ENCODE results near the gene KCNMA1. TPM values are rescaled to one million over a fixed set of nuclear protein-coding genes. Genes with fewer than 3 reads are reported as not detected.

The KCNMA1 gene
- total RNA-seq, 2 experiments from 2014 or later, result 0.55 to 1.5 TPM

DNA sequence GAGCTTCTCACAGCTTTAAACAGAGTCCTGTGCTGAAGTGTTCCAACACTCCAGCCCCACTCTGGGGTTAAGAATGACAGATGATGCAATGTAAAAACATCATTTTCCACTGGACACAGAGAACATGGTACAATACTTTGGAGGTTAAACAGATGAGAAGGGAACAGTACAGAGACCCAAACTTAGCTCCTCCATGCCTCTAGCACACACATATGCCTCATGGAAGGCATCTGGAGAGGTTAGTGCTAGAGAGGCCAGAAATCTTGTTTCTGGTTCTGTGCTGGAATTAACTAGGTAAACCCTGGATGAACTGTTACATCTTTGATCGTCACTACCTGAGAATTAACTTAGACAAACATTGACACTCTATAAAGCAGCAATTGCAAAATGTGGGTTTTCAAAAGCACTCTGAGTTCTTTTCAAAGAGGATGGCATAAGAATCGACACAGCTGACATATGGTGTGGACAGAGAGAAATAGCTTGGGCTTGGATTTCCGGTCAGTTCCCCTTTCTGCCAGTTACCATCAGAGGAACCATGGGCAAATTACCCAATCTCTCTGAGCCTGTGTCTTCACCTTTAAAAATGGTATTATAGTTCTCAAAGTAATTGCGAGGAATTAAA lies 81.9 kb downstream of the KCNMA1 start:
- CTCF ChIA-PET, result interaction anchor here (1.4 kb wide), 1 partner anchor 12 kb away, joined by 3 read pairs; no protein-coding TSS in a partner anchor
- Mint-ChIP-seq H3K36me3 (no peaks in the 10 kb centered on the region), H3K9me3 (ENCODE audit: low read depth) (no peaks in the 10 kb centered on the region), H3K4me3 (no peak overlapping the region), H3K27ac (no peak overlapping the region), H3K4me1 (peaks cover 12% of the 10 kb centered on the region), H3K27me3 (peaks cover 9% of the 10 kb centered on the region)
- no peak for DNase-seq
- ATAC-seq, result no peak

DNA sequence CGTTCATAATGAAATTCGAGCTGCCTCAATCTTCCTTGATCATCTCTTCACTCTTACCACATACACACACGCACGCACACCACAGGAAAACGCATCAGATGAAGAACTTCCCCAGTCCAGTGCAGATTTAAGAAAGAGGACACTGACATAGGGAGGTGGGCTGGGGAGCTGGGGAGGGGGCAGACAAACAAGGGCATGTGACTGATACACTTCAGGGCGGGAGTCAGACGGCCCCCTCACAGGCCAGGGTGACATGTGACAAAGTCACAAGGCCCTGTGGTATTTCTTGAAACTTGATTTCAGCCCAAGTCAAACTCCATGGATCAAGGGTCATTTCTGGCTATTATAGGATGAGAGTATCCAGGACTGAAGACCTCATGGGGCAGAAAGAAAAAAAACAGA lies 82.6 kb downstream of the KCNMA1 start:
- DNase-seq (peak; percentile 48), ATAC-seq (peak; percentile 45)
- CTCF ChIA-PET, result interaction anchor here (1.4 kb wide), 1 partner anchor 11 kb away, joined by 3 read pairs; no protein-coding TSS in a partner anchor
- H3K4me1 Mint-ChIP-seq, result peaks cover 12% of the 10 kb centered on the region
- no peak overlapping the region for H3K4me3 Mint-ChIP-seq
- H3K9me3 Mint-ChIP-seq (ENCODE audit: low read depth), result no peaks in the 10 kb centered on the region
- H3K27ac Mint-ChIP-seq, result no peak overlapping the region
- peaks cover 11% of the 10 kb centered on the region for H3K27me3 Mint-ChIP-seq
- H3K36me3 Mint-ChIP-seq, result no peaks in the 10 kb centered on the region

DNA sequence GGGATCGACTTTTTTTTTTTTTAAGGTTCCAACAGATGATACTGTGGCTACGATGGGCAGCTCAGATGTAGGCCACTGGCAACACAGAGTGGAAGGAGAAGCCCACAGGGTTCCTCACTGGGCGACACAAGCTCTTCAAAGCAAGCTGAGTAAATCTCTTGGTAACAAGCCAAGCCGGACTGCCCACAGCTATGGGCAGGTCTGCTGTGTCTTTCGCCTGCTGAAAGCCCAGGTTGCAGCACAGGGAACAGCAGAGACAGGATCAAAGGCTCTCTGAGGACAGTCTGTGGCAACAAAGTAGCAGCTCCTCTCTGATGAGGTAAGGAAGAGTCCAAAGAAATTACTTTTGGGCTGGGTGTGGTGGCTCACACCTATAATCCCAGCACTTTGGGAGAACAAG lies 83.6 kb downstream of the KCNMA1 start:
- no peak overlapping the region for H3K4me3 Mint-ChIP-seq
- peaks cover 12% of the 10 kb centered on the region for H3K4me1 Mint-ChIP-seq
- peaks cover 14% of the 10 kb centered on the region for H3K27me3 Mint-ChIP-seq
- H3K36me3 Mint-ChIP-seq, result no peaks in the 10 kb centered on the region
- DNase-seq, result no peak
- no peak overlapping the region for H3K27ac Mint-ChIP-seq
- no peaks in the 10 kb centered on the region for H3K9me3 Mint-ChIP-seq (ENCODE audit: low read depth)
- no peak for ATAC-seq
- CTCF ChIA-PET, result interaction anchor here (0.7 kb wide), 1 partner anchor 1638 kb away, joined by 3 read pairs; no protein-coding TSS in a partner anchor

DNA sequence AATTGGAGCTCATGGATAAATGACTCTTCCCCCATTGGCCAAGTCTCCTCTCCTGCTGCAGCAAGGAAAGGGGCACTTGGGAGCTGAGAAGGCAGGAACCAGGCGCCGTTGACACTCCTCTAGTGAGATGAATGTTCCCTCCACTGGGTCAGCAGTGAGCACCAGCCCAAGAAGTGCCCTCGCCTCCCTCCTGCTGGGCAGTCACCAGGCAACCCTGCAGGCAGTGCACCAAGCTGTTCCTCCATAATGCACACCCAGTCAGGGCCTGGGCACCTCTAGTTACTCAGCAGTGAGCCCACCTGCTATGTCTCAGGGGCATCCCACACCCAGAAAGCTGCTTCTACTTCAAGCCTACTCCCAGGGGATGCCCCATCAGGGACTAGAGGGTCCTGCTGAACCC lies 84.3 kb downstream of the KCNMA1 start:
- Mint-ChIP-seq H3K4me1 (peaks cover 12% of the 10 kb centered on the region), H3K27ac (no peak overlapping the region), H3K4me3 (no peak overlapping the region), H3K9me3 (ENCODE audit: low read depth) (no peaks in the 10 kb centered on the region), H3K36me3 (no peaks in the 10 kb centered on the region), H3K27me3 (peaks cover 14% of the 10 kb centered on the region)
- CTCF ChIA-PET, result no interaction called here
- no peak for DNase-seq
- no peak for ATAC-seq

DNA sequence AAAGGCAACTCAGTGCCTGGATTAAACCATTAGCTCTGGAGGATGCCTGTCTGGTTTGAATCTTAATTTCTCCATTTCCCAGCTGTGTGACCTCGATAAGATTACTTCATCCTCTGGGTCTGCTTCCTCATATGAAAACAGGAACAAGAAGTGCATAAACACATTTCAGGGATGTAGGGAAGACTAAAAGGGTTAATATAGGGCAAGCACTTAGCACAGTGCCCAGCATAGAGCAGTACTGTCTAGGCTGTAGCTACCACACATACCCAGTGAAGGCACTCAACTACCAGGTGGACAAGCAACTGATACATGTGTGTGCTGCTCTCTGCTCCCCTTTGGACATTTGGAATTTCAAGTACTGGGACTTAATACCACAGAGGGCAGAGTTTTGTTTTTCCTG lies 85.4 kb downstream of the KCNMA1 start:
- peaks cover 14% of the 10 kb centered on the region for H3K27me3 Mint-ChIP-seq
- peaks cover 12% of the 10 kb centered on the region for H3K4me1 Mint-ChIP-seq
- CTCF ChIA-PET, result no interaction called here

DNA sequence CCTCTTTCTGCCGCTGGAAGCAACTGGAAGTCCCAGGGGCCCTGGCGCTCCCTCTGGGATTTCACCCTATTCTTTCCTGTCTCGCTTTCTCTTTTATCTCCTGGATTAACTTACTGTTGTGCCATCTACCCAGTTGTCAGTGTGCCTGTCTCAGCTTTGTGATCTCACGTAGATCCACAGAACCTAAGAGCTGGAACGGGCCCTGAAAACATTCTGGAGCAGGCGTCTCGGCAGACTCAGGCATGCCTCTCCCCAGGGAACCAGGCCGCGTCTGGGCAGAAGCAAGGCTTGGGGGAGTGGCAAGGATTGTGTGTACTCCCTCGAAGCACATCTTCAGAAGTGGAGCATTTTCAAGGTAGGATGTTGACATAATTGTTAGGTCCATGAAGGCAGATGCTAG lies 87.2 kb downstream of the KCNMA1 start:
- H3K4me1 Mint-ChIP-seq, result peaks cover 12% of the 10 kb centered on the region
- H3K27me3 Mint-ChIP-seq, result peaks cover 13% of the 10 kb centered on the region
- ATAC-seq (no peak), DNase-seq (no peak)
- H3K9me3 Mint-ChIP-seq (ENCODE audit: low read depth), result no peaks in the 10 kb centered on the region
- CTCF ChIA-PET, result no interaction called here
- no peaks in the 10 kb centered on the region for H3K36me3 Mint-ChIP-seq
- H3K4me3 Mint-ChIP-seq, result no peak overlapping the region
- no peak overlapping the region for H3K27ac Mint-ChIP-seq

More for the DNA sequence above, 85.4 kb downstream of the KCNMA1 start:
- no peak for DNase-seq
- H3K36me3 Mint-ChIP-seq, result no peaks in the 10 kb centered on the region
- H3K27ac Mint-ChIP-seq, result no peak overlapping the region
- H3K4me3 Mint-ChIP-seq, result no peak overlapping the region
- ATAC-seq, result no peak
- no peaks in the 10 kb centered on the region for H3K9me3 Mint-ChIP-seq (ENCODE audit: low read depth)

DNA sequence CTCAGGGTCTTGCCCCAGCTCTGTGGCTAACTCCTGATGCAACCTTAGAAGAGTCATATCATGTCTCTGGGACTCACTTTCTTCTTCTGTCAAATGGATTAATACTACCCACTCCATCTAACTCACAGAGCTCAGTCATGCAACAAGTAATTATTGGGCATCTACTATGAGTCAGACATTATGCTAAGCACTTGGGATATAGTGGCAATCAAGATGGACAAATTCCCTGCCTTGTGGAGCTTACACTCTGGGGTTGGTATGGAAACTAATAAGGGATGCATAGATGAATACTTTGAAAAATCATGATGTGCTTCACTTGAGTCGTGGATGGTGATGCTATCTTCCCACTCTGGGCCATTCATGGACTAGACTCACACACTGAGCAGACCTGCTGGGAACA lies 88.9 kb downstream of the KCNMA1 start:
- H3K27me3 Mint-ChIP-seq, result peaks cover 21% of the 10 kb centered on the region
- H3K9me3 Mint-ChIP-seq (ENCODE audit: low read depth), result no peaks in the 10 kb centered on the region
- no peak overlapping the region for H3K4me3 Mint-ChIP-seq
- CTCF ChIA-PET, result no interaction called here
- no peaks in the 10 kb centered on the region for H3K4me1 Mint-ChIP-seq
- H3K36me3 Mint-ChIP-seq, result no peaks in the 10 kb centered on the region
- no peak overlapping the region for H3K27ac Mint-ChIP-seq
- DNase-seq, result no peak
- ATAC-seq, result no peak

DNA sequence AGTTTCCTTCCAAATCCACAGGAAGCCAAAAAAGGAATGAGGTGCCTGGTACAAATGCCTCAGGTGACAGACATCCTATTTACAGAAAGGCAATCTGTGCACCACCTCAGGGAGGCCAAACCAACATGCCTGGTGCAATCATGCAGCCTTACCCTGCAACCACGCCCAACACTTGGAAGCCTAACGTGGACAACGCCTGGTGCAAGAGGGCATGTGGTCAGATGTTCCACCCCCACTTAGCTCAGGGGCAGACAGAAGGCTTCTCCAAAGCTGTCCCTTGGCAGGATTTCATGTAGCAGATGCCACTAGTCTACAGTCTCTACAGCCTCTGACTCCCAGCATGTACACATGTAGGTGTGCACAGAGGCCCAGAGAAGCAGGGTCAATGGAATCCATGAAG lies 89.5 kb downstream of the KCNMA1 start:
- Mint-ChIP-seq H3K4me1 (no peaks in the 10 kb centered on the region), H3K27ac (no peak overlapping the region), H3K27me3 (peaks cover 26% of the 10 kb centered on the region), H3K4me3 (no peak overlapping the region), H3K36me3 (no peaks in the 10 kb centered on the region), H3K9me3 (ENCODE audit: low read depth) (no peaks in the 10 kb centered on the region)
- CTCF ChIA-PET, result no interaction called here
- DNase-seq (no peak), ATAC-seq (no peak)

DNA sequence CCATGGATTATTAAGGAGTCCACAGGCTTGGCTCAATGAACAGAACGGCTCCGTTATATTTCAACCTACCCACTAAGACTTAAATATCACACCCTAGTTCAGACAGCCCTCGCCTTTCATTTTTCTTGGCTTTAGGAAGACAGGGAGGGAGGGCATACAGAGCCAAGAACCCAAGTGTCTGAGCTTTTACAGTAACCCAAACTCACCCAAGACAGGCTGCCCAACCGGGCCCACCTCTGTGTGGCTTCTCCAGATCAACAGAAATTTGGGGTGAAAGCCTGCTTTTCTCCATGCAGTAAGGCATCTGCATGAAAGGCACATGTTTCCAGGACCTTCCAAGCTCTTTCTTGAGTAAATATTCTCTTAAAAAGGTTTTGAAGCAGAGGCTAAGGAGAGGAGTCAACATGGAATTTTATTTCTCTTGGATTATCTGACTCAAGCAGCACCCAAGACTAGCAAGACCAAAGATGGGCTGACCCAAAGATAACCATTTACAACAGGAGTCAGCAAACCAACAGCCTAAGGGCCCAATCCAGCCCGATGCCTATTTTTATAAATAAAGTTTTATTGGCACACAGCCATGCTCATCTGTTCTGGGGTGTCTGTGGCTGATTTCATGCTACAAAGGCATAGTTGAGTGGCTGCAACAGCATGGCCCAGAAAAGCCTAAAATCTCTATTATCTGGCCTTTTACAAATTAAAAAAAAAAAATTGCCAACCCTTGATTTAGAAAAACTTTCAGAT lies 90.1 kb downstream of the KCNMA1 start:
- H3K9me3 Mint-ChIP-seq (ENCODE audit: low read depth), result no peaks in the 10 kb centered on the region
- H3K27me3 Mint-ChIP-seq, result peaks cover 30% of the 10 kb centered on the region
- H3K4me3 Mint-ChIP-seq, result no peak overlapping the region
- no peak for DNase-seq
- CTCF ChIA-PET, result no interaction called here
- no peaks in the 10 kb centered on the region for H3K4me1 Mint-ChIP-seq
- no peak overlapping the region for H3K27ac Mint-ChIP-seq
- no peak for ATAC-seq
- H3K36me3 Mint-ChIP-seq, result no peaks in the 10 kb centered on the region

DNA sequence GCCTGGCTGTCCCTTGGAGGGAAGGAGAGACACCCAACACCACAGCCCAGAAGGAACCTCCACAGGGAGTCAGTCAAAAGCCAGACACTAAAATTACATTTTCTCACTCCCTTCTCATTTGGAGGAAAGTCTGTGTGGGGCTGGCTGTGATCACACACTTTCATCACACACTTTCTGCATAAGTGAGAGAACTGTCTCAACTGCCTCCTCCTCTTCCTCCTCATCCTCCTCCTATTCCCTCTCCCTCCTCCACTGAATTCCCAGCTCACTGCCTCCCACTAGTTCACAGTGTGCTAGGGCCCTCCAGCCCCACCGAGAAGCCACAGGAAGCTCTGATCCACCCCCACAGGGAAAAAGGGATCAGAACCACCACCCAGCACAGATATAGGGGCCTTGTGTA lies 91.6 kb downstream of the KCNMA1 start:
- CTCF ChIA-PET, result no interaction called here
- DNase-seq (no peak), ATAC-seq (no peak)
- Mint-ChIP-seq H3K27me3 (peaks cover 24% of the 10 kb centered on the region), H3K4me1 (peaks cover 2% of the 10 kb centered on the region), H3K9me3 (ENCODE audit: low read depth) (no peaks in the 10 kb centered on the region), H3K4me3 (no peak overlapping the region), H3K27ac (no peak overlapping the region), H3K36me3 (no peaks in the 10 kb centered on the region)

DNA sequence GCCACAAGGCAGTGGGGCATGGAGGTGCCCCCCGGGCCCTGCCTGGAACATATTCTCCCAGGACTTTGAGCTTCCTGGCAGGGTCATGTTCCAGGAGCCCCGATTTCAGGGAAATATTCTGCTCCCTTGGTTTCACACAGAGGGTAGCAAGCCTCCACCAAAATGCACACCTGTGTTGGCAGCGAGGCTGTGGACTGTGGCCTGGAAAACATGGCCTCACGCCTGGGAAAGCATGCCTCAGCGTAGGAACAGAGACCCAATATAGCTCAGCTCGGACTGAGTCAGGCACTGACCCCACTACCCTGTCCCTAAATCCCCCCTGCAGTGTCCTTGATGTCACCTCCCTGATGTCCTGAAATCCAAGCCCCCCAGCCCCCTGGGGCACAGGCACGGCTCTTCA lies 92.0 kb downstream of the KCNMA1 start:
- ATAC-seq (no peak), DNase-seq (no peak)
- Mint-ChIP-seq H3K9me3 (ENCODE audit: low read depth) (no peaks in the 10 kb centered on the region), H3K36me3 (no peaks in the 10 kb centered on the region), H3K4me3 (no peak overlapping the region), H3K27me3 (peaks cover 24% of the 10 kb centered on the region), H3K4me1 (peaks cover 2% of the 10 kb centered on the region), H3K27ac (no peak overlapping the region)
- CTCF ChIA-PET, result no interaction called here

DNA sequence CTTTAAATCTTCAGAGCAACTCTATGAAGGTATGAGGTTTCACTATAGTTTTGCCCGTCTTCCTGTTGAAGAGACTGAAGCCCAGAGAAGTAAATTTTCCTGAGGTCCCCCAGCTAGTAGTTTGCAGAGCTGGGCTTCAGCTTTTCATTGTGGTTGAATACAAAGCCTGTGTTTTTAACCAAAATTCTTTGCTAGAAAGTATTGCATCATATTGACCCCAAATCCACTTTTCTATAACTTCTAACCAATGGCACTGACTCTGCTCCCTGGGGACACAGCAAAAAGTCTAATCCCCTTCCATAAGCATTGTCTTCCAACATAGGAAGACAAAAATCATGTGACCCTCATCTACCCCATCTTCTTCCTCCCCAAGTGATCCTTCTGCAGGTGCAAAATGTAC lies 93.0 kb downstream of the KCNMA1 start:
- Mint-ChIP-seq H3K27me3 (peaks cover 19% of the 10 kb centered on the region), H3K4me1 (peaks cover 2% of the 10 kb centered on the region), H3K9me3 (ENCODE audit: low read depth) (no peaks in the 10 kb centered on the region), H3K4me3 (no peak overlapping the region), H3K27ac (no peak overlapping the region), H3K36me3 (no peaks in the 10 kb centered on the region)
- CTCF ChIA-PET, result interaction anchor here (1.4 kb wide), 1 partner anchor 11 kb away, joined by 3 read pairs; no protein-coding TSS in a partner anchor
- no peak for DNase-seq
- no peak for ATAC-seq

DNA sequence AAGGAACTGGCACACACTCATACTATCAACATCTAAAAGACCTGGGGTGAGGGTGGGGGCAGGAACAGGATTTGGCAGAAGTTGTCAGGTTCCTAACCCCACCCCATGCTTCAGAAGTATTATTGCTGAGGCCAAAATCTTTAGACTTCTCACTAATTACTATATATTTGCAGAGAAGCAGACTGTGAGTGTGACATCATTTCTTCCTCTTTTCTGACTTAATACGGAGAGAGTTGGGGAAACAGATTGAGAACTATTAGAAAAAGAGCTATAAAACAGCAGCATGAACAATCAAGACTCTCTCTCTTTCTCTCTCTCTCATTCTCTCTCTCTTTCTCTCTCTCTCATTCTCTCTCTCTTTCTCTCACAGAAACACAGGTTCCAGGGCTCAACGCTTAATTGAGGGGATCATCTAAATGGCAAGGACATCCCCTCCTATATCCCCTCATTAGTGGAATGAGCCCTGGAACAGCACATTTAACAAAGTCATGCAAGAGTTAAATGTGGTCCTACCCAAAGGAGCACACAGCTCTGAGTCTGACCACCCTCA lies 94.8 kb downstream of the KCNMA1 start:
- H3K27ac Mint-ChIP-seq, result no peak overlapping the region
- peaks cover 2% of the 10 kb centered on the region for H3K4me1 Mint-ChIP-seq
- DNase-seq, result no peak
- CTCF ChIA-PET, result no interaction called here
- no peak overlapping the region for H3K4me3 Mint-ChIP-seq
- no peaks in the 10 kb centered on the region for H3K36me3 Mint-ChIP-seq
- ATAC-seq, result no peak
- peaks cover 19% of the 10 kb centered on the region for H3K27me3 Mint-ChIP-seq
- no peaks in the 10 kb centered on the region for H3K9me3 Mint-ChIP-seq (ENCODE audit: low read depth)

DNA sequence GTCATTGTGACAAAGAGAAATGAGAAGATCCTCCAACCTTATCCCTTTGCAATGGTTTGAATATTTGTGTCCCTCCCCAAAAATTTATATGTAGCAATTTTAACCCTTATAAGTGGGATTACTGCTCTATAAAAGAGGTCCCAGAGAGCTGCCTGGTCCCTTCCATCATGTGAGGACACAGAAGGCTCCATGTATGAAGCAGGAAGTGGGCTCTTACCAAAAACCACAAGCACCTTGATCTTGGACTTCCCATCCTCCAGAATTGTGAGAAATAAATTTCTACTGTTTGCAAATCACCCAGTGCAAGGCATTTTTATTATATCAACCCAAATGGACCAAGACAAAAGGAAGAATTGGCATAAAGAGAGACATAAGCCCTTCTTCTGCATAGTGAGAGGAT lies 95.7 kb downstream of the KCNMA1 start:
- CTCF ChIA-PET, result no interaction called here
- no peaks in the 10 kb centered on the region for H3K36me3 Mint-ChIP-seq
- no peak overlapping the region for H3K27ac Mint-ChIP-seq
- no peak overlapping the region for H3K4me3 Mint-ChIP-seq
- H3K27me3 Mint-ChIP-seq, result peaks cover 19% of the 10 kb centered on the region
- H3K4me1 Mint-ChIP-seq, result peaks cover 2% of the 10 kb centered on the region
- ATAC-seq (no peak), DNase-seq (no peak)
- no peaks in the 10 kb centered on the region for H3K9me3 Mint-ChIP-seq (ENCODE audit: low read depth)
